B cell (primary cell): ENCODE measurements around the gene BCHE. TPM values are rescaled to one million over a fixed set of nuclear protein-coding genes. Genes with fewer than 3 reads are reported as not detected.
"Not testable (repeated sequence)": the region's sequence is repeated elsewhere in the genome, so short reads cannot be mapped to it uniquely, and the experiment has no call there.

Source experiments
- ATAC-seq: fragments of 200-7000 bp; cut with Tn5 transposase; one replicate; pipeline ENCODE4 v1.10.0; 2021; ENCODE audit warnings: low read depth, mild to moderate bottlenecking, moderate number of reproducible peaks, moderate library complexity
- CTCF ChIA-PET: fragments of 350-600 bp; sonication (Branson Sonifier 250); formaldehyde crosslinking; loops from one replicate; lab custom pipeline; 2021; ENCODE audit warnings: antibody characterized with exemption, inconsistent platforms; lab: Charles Lee
- POLR2A ChIA-PET: fragments of 350-600 bp; sonication (Branson Sonifier 250); formaldehyde crosslinking; loops from one replicate; lab custom pipeline; 2021; ENCODE audit warnings: antibody characterized with exemption; lab: Charles Lee
- DNase-seq: peaks from one replicate; pipeline ENCODE4 v3.0.0; 2013
- H2AFZ ChIP-seq: 2 replicates; pipeline ENCODE4 v1.6.1; 2012; ENCODE audit warnings: mild to moderate bottlenecking, low read depth, low read length; ENCODE audit not compliant: insufficient read depth, poor library complexity, severe bottlenecking
- H3K27ac ChIP-seq, 2 donors: 1 replicate in 1 of 2; 2 replicates in 1 of 2; pipeline ENCODE4 v1.5.1; 2012 to 2013; ENCODE audit warnings: low read length in 2 of 2, mild to moderate bottlenecking in 2 of 2, moderate library complexity in 1 of 2
- H3K27me3 ChIP-seq, 4 experiments: fragments of 200-600 bp in 1 of 4; sonication (generic) in 1 of 4; replicated peaks in 1 of 4; 1 replicate in 2 of 4; 2 replicates in 2 of 4; pipeline versions ENCODE4 v1.6.1 to v1.7.0; 2013 to 2016; ENCODE audit warnings: low read length in 3 of 4, mild to moderate bottlenecking in 2 of 4, mixed read lengths in 1 of 4, moderate library complexity in 1 of 4; ENCODE audit not compliant: insufficient read depth in 4 of 4, control insufficient read depth in 3 of 4; ENCODE audit errors: control extremely low read depth in 1 of 4
- H3K36me3 ChIP-seq, 2 experiments: replicated peaks in 1 of 2; 1 replicate in 1 of 2; 2 replicates in 1 of 2; pipeline versions ENCODE4 v1.6.1 to v1.7.1; 2013; ENCODE audit warnings: low read length in 1 of 2; ENCODE audit not compliant: insufficient read depth in 2 of 2, control insufficient read depth in 1 of 2; ENCODE audit errors: control extremely low read depth in 1 of 2, extremely low read depth in 1 of 2
- H3K4me1 ChIP-seq, 2 donors: fragments of 200-600 bp in 1 of 2; sonication (generic) in 1 of 2; 1 replicate in 1 of 2; 2 replicates in 1 of 2; pipeline versions ENCODE4 v1.5.1 to v1.6.1; 2013 to 2017; ENCODE audit warnings: low read length in 2 of 2; ENCODE audit not compliant: control insufficient read depth in 2 of 2, insufficient read depth in 2 of 2
- H3K4me2 ChIP-seq: replicated peaks from 2 replicates; pipeline ENCODE3; 2012; ENCODE audit warnings: mild to moderate bottlenecking, low read depth, low read length; ENCODE audit not compliant: poor library complexity, severe bottlenecking
- H3K4me3 ChIP-seq, 5 experiments: fragments of 200-600 bp in 1 of 5; sonication (generic) in 1 of 5; 1 replicate in 3 of 5; 2 replicates in 2 of 5; pipeline versions ENCODE4 v1.5.1 to v1.7.0; 2011 to 2016; ENCODE audit warnings: low read length in 4 of 5, mild to moderate bottlenecking in 4 of 5, low read depth in 2 of 5, control low read depth in 1 of 5, moderate library complexity in 1 of 5; ENCODE audit not compliant: insufficient read depth in 1 of 5; ENCODE audit errors: control extremely low read depth in 1 of 5, extremely low read depth in 1 of 5
- H3K79me2 ChIP-seq: fragments of 200-600 bp; sonication (generic); one replicate; pipeline ENCODE4 v1.6.0; 2016; ENCODE audit warnings: low read length; ENCODE audit not compliant: control insufficient read depth, insufficient read depth
- H3K9ac ChIP-seq: fragments of 200-600 bp; sonication (generic); 2 replicates; pipeline ENCODE4 v1.6.1; 2017; ENCODE audit warnings: mild to moderate bottlenecking, low read length, moderate library complexity
- H3K9me3 ChIP-seq, 3 donors: one replicate each; pipeline versions ENCODE4 v1.6.1 to v1.7.1; 2013; ENCODE audit warnings: low read length in 2 of 3; ENCODE audit not compliant: control insufficient read depth in 2 of 3, insufficient read depth in 1 of 3; ENCODE audit errors: control extremely low read depth in 1 of 3
- H4K20me1 ChIP-seq: 2 replicates; pipeline ENCODE4 v1.6.0; 2012; ENCODE audit warnings: mild to moderate bottlenecking, low read length; ENCODE audit not compliant: insufficient read depth, control insufficient read depth, poor library complexity, severe bottlenecking
- H3K27ac Mint-ChIP-seq: one replicate; pipeline ENCODE4 v1.8.0; 2021; ENCODE audit warnings: mixed read lengths
- H3K27me3 Mint-ChIP-seq: one replicate; pipeline ENCODE4 v1.8.0; 2021; ENCODE audit warnings: mixed read lengths
- H3K4me1 Mint-ChIP-seq: one replicate; pipeline ENCODE4 v1.8.0; 2021; ENCODE audit warnings: mixed read lengths
- H3K4me3 Mint-ChIP-seq: one replicate; pipeline ENCODE4 v1.8.0; 2021; ENCODE audit warnings: mixed read lengths
- H3K9me3 Mint-ChIP-seq: one replicate; pipeline ENCODE4 v1.8.0; 2022; ENCODE audit warnings: mixed read lengths; ENCODE audit not compliant: insufficient read depth
- CTCF ChIP-seq: fragments of 200-600 bp; IDR thresholded peaks from one replicate; pipeline ENCODE4 v1.8.0; 2022; ENCODE audit warnings: antibody characterized with exemption, mild to moderate bottlenecking
- EZH2 ChIP-seq: IDR thresholded peaks from 2 replicates; pipeline ENCODE4 v1.6.1; 2012; ENCODE audit warnings: borderline replicate concordance, low read depth, mild to moderate bottlenecking, moderate library complexity, low read length; ENCODE audit not compliant: insufficient read depth, poor library complexity, severe bottlenecking
- WGBS: methylation state at CpG from one replicate; pipeline ENCODE4 v1.1.5; 2013; ENCODE audit warnings: missing lambda C conversion rate; ENCODE audit not compliant: insufficient coverage; 5-methylcytosine and 5-hydroxymethylcytosine counted together
- intact Hi-C: fragments of 100-400 bp; cut with micrococcal nuclease; formaldehyde crosslinking; loops from one replicate; pipeline ENCODE4 v1.10.0; 2022
- polyA plus RNA-seq: library from polyadenylated mRNA; depleted of rRNA; stranded (reverse); fragments of >200 nt; gene quantifications from 2 replicates; pipeline ENCODE4 v1.2.3, GENCODE V29; 2012
- total RNA-seq, 2 donors: library from RNA; stranded (reverse); fragments of 120-200 nt in 1 of 2; gene quantifications; 1 replicate in 1 of 2; 2 replicates in 1 of 2; pipeline versions ENCODE4 v1.2.3 to v1.2.4, GENCODE V29; 2013 to 2022

BCHE gene
- total and polyA plus RNA-seq, 2 donors (not counting 1 experiment from before 2014, with no cell fraction given): not detected

GRCh38 chr3:165814380-165814779 lies 22.8 kb downstream of the BCHE start:
- no peak for DNase-seq
- TF ChIP-seq EZH2: no peak
- TF ChIP-seq CTCF: no peak
- Mint-ChIP-seq H3K27ac (no peak overlapping the region), H3K4me1 (no peaks in the 10 kb centered on the region), H3K4me3 (no peak overlapping the region), H3K9me3 (peaks cover 3% of the 10 kb centered on the region), H3K27me3 (no peaks in the 10 kb centered on the region)
- Histone ChIP-seq H3K4me3 (no peak overlapping the region), H4K20me1 (no peaks in the 10 kb centered on the region), H3K9ac (no peak overlapping the region), H3K36me3 (no peaks in the 10 kb centered on the region), H3K27me3 (no peaks in the 10 kb centered on the region), H3K9me3 (no peaks in the 10 kb centered on the region), H3K4me2 (no peak overlapping the region), H2AFZ (no peak overlapping the region), H3K79me2 (no peaks in the 10 kb centered on the region), H3K27ac (no peak overlapping the region), H3K4me1 (no peaks in the 10 kb centered on the region)
- WGBS: 42% methylated on average over 1 of the region's 1 CpG
- ChIA-PET POLR2A (no interaction called here), CTCF (no interaction called here)
- ATAC-seq: no peak
- intact Hi-C loops: no loop called here

GRCh38 chr3:165807937-165808336 lies 29.3 kb downstream of the BCHE start:
- H3K79me2 ChIP-seq, POLR2A ChIA-PET, H3K4me1 ChIP-seq, H3K27me3 Mint-ChIP-seq, H3K9ac ChIP-seq, H3K4me2 ChIP-seq, H3K27me3 ChIP-seq, ATAC-seq, H2AFZ ChIP-seq, H3K27ac Mint-ChIP-seq, H3K4me1 Mint-ChIP-seq, H4K20me1 ChIP-seq, H3K4me3 Mint-ChIP-seq, CTCF ChIA-PET, intact Hi-C loops, H3K9me3 ChIP-seq, H3K27ac ChIP-seq, H3K9me3 Mint-ChIP-seq, H3K36me3 ChIP-seq, DNase-seq, H3K4me3 ChIP-seq: not testable (repeated sequence)
- WGBS: 96% methylated on average over 11 of the region's 15 CpGs
